Measurements from ENCODE around the gene NFATC2.

GRCh38 chr20:51457533-51457932 lies 85.0 kb downstream of the NFATC2 start:
- TF ChIP-seq SUZ12 (IDR thresholded peaks at IDR 0.05; ENCODE audit: extremely low read depth, insufficient read depth, insufficient read length), result no peak
- TF ChIP-seq ZNF274 (IDR thresholded peaks at IDR 0.05; ENCODE audit: low read depth, low read length), result no peak

Measured in NT2/D1 (cell line).